Osteoblast (primary cell): ENCODE data around the gene DHX38. TPM values are rescaled to one million over a fixed set of nuclear protein-coding genes. Genes with fewer than 3 reads are reported as not detected.

ENCODE experiments used
- DNase-seq: peaks from one replicate; pipeline ENCODE4 v3.0.0; 2011; ENCODE audit warnings: low spot score, mixed read lengths; ENCODE audit not compliant: insufficient read length; ENCODE audit errors: missing footprints
- H2AFZ ChIP-seq: 2 replicates; pipeline ENCODE4 v1.6.0; 2011; ENCODE audit warnings: mild to moderate bottlenecking, low read length
- H3K27ac ChIP-seq: 2 replicates; pipeline ENCODE4 v1.5.1; 2011; ENCODE audit warnings: mild to moderate bottlenecking, low read depth, low read length, moderate library complexity
- H3K27me3 ChIP-seq: 2 replicates; pipeline ENCODE4 v1.6.0; 2012; ENCODE audit warnings: mild to moderate bottlenecking, control low read depth, inconsistent platforms, low read length, moderate library complexity; ENCODE audit not compliant: insufficient read depth
- H3K36me3 ChIP-seq: 2 replicates; pipeline ENCODE4 v1.5.1; 2011; ENCODE audit warnings: mild to moderate bottlenecking, low read length, control low read depth, moderate library complexity; ENCODE audit not compliant: insufficient read depth
- H3K4me1 ChIP-seq: 2 replicates; pipeline ENCODE4 v1.5.1; 2011; ENCODE audit warnings: mild to moderate bottlenecking, low read length, control low read depth, moderate library complexity; ENCODE audit not compliant: insufficient read depth
- H3K4me2 ChIP-seq: 2 replicates; pipeline ENCODE4 v1.6.0; 2011; ENCODE audit warnings: mild to moderate bottlenecking, low read length; ENCODE audit not compliant: insufficient read depth
- H3K4me3 ChIP-seq: fragments of 200-600 bp; sonication (generic); 3 replicates; pipeline ENCODE4 v1.5.1; 2012; ENCODE audit warnings: mild to moderate bottlenecking, low read length, inconsistent platforms; ENCODE audit not compliant: insufficient read depth
- H3K79me2 ChIP-seq: 2 replicates; pipeline ENCODE4 v1.6.0; 2012; ENCODE audit warnings: mild to moderate bottlenecking, low read length, control low read depth, inconsistent platforms; ENCODE audit not compliant: insufficient read depth
- H3K9me3 ChIP-seq: 2 replicates; pipeline ENCODE4 v1.5.1; 2011; ENCODE audit warnings: low read depth, low read length, control low read depth
- H4K20me1 ChIP-seq: 2 replicates; pipeline ENCODE4 v1.6.0; 2012; ENCODE audit warnings: mild to moderate bottlenecking, low read length, control low read depth; ENCODE audit not compliant: insufficient read depth
- CTCF ChIP-seq: IDR thresholded peaks from 2 replicates; pipeline ENCODE4 v1.5.1; 2011; ENCODE audit warnings: mild to moderate bottlenecking, low read depth, low read length, moderate library complexity; ENCODE audit errors: extremely low read depth
- total RNA-seq: library from RNA; depleted of rRNA; stranded (reverse); fragments of >200 nt; gene quantifications from 2 replicates; pipeline ENCODE4 v1.2.3, GENCODE V29; 2012

Gene DHX38
- total RNA-seq, 1 donor = 51.4 TPM

GRCh38 chr16:72092832-72093447 lies 707 bp upstream of the DHX38 start:
- peaks cover 42% of the 10 kb centered on the region for H3K36me3 ChIP-seq
- peak overlapping the region; percentile 92 for H2AFZ ChIP-seq
- H4K20me1 ChIP-seq = peaks cover 14% of the 10 kb centered on the region
- H3K27me3 ChIP-seq = no peaks in the 10 kb centered on the region
- peak overlapping the region; percentile 88 for H3K4me3 ChIP-seq
- peak overlapping the region; percentile 72 for H3K27ac ChIP-seq
- peaks cover 77% of the 10 kb centered on the region for H3K79me2 ChIP-seq
- peak overlapping the region; percentile 67 for H3K4me2 ChIP-seq
- H3K9me3 ChIP-seq = no peaks in the 10 kb centered on the region
- peaks cover 16% of the 10 kb centered on the region for H3K4me1 ChIP-seq
- peak; percentile 92 for DNase-seq
- TF ChIP-seq CTCF = no peak

- Histone ChIP-seq H3K79me2 (peaks cover 82% of the 10 kb centered on the region), H3K9me3 (no peaks in the 10 kb centered on the region), H3K27me3 (no peaks in the 10 kb centered on the region), H4K20me1 (peaks cover 22% of the 10 kb centered on the region), H3K36me3 (peaks cover 38% of the 10 kb centered on the region), H2AFZ (peak overlapping the region; percentile 93), H3K27ac (peak overlapping the region; percentile 72), H3K4me1 (peaks cover 16% of the 10 kb centered on the region), H3K4me2 (peak overlapping the region; percentile 85), H3K4me3 (peak overlapping the region; percentile 88)
- TF ChIP-seq CTCF = no peak
- peak; percentile 88 for DNase-seq
Measured at GRCh38 chr16:72094266-72094610, 591 bp downstream of the DHX38 start.

- Histone ChIP-seq H3K4me3 (no peak overlapping the region), H3K36me3 (peaks cover 71% of the 10 kb centered on the region), H2AFZ (no peak overlapping the region), H3K4me2 (no peak overlapping the region), H3K4me1 (peaks cover 12% of the 10 kb centered on the region), H3K79me2 (peaks cover 42% of the 10 kb centered on the region), H3K9me3 (no peaks in the 10 kb centered on the region), H3K27ac (no peak overlapping the region), H3K27me3 (no peaks in the 10 kb centered on the region), H4K20me1 (peaks cover 22% of the 10 kb centered on the region)
- TF ChIP-seq CTCF = no peak
- no peak for DNase-seq
Measured at GRCh38 chr16:72098936-72099335, 5.3 kb downstream of the DHX38 start.

GRCh38 chr16:72099377-72099818 lies 5.8 kb downstream of the DHX38 start:
- Histone ChIP-seq H3K27me3 (no peaks in the 10 kb centered on the region), H3K79me2 (peaks cover 38% of the 10 kb centered on the region), H3K9me3 (no peaks in the 10 kb centered on the region), H3K4me1 (peaks cover 10% of the 10 kb centered on the region), H2AFZ (no peak overlapping the region), H3K27ac (no peak overlapping the region), H4K20me1 (peaks cover 22% of the 10 kb centered on the region), H3K36me3 (peaks cover 75% of the 10 kb centered on the region), H3K4me3 (no peak overlapping the region), H3K4me2 (no peak overlapping the region)
- peak; percentile 92 for DNase-seq
- peak; percentile 66 for TF ChIP-seq CTCF
